HCT116 (cell line): ENCODE data around the gene MORN5. TPM values are rescaled to one million over a fixed set of nuclear protein-coding genes. Genes with fewer than 3 reads are reported as not detected.

Experiments used
- ATAC-seq: fragments of 200-7000 bp; cut with Tn5 transposase; 2 replicates; pipeline ENCODE4 v1.9.1; 2020; ENCODE audit warnings: mild to moderate bottlenecking, moderate library complexity
- BruUV-seq: library from RNA; stranded (reverse); fragments of 400-500 nt; replicated peaks from 2 replicates; lab custom pipeline; 2021; lab: Mats Ljungman, UMichigan
- CTCF ChIA-PET: fragments of 300-600 bp; sonication (Branson Sonifier 250); formaldehyde crosslinking; loops from one replicate; lab custom pipeline; 2021; ENCODE audit warnings: antibody characterized with exemption; lab: Charles Lee
- POLR2A ChIA-PET: fragments of 300-600, 350-600 bp; sonication (Branson Sonifier 250); formaldehyde crosslinking; loops from one replicate; lab custom pipeline; 2021; ENCODE audit warnings: antibody characterized with exemption; lab: Charles Lee
- RAD21 ChIA-PET, 2 experiments: fragments of 300-600 bp; sonication (Branson Sonifier 250); formaldehyde crosslinking; loops; one replicate each; lab custom pipeline; 2023; ENCODE audit warnings: low total read pairs in 2 of 2; ENCODE audit not compliant: uncharacterized antibody in 2 of 2, unreplicated experiment in 2 of 2, low non-redundant PET in 1 of 2; lab: Charles Lee
- DNase-seq: peaks from one replicate; pipeline ENCODE4 v3.0.0-alpha.2; 2010; ENCODE audit warnings: low read depth, low spot score
- H2AFZ ChIP-seq: fragments of 200-600 bp; shearing (Covaris generic), sonication (generic); 2 replicates; pipeline ENCODE4 v1.6.1; 2017; ENCODE audit warnings: low read depth, mixed run types, mixed read lengths, antibody characterized with exemption, low read length; ENCODE audit not compliant: poor library complexity, severe bottlenecking
- H3K27ac ChIP-seq: 2 replicates; pipeline ENCODE4 v1.5.1; 2012; ENCODE audit warnings: low read depth, low read length
- H3K27me3 ChIP-seq: fragments of 200-600 bp; sonication (generic); 2 replicates; pipeline ENCODE4 v1.6.1; 2016; ENCODE audit warnings: mixed run types, low read length, mixed read lengths; ENCODE audit not compliant: insufficient read depth
- H3K36me3 ChIP-seq, 2 experiments: fragments of 200-500 bp in 1 of 2; fragments of 200-600 bp in 1 of 2; sonication (Bioruptor generic) in 1 of 2; sonication (generic) in 1 of 2; 2 replicates each; pipeline versions ENCODE4 v1.5.1 to v1.6.1; 2014 to 2016; ENCODE audit warnings: low read length in 2 of 2, inconsistent platforms in 1 of 2, mixed read lengths in 1 of 2, mixed run types in 1 of 2; ENCODE audit not compliant: insufficient read depth in 2 of 2, control insufficient read depth in 1 of 2
- H3K4me1 ChIP-seq, 2 experiments: fragments of 200-600 bp in 1 of 2; sonication (generic) in 1 of 2; 2 replicates each; pipeline versions ENCODE4 v1.5.1 to v1.6.1; 2012 to 2017; ENCODE audit warnings: low read length in 2 of 2, inconsistent platforms in 1 of 2, mild to moderate bottlenecking in 1 of 2, mixed read lengths in 1 of 2, mixed run types in 1 of 2, moderate library complexity in 1 of 2; ENCODE audit not compliant: insufficient read depth in 2 of 2, control insufficient read depth in 1 of 2
- H3K4me2 ChIP-seq: fragments of 200-600 bp; sonication (generic); 2 replicates; pipeline ENCODE4 v1.6.1; 2017; ENCODE audit warnings: mixed run types, low read length, mixed read lengths
- H3K4me3 ChIP-seq, 2 experiments: fragments of 200-600 bp in 1 of 2; sonication (generic) in 1 of 2; replicated peaks in 1 of 2; 2 replicates each; pipeline ENCODE4 v1.5.1; 2011 to 2016; ENCODE audit warnings: low read length in 2 of 2, control low read depth in 1 of 2, low read depth in 1 of 2, mild to moderate bottlenecking in 1 of 2, mixed read lengths in 1 of 2, mixed run types in 1 of 2
- H3K79me2 ChIP-seq: fragments of 200-600 bp; sonication (generic); 2 replicates; pipeline ENCODE4 v1.6.1; 2017; ENCODE audit warnings: mild to moderate bottlenecking, mixed run types, low read length, moderate library complexity, mixed read lengths; ENCODE audit not compliant: insufficient read depth
- H3K9ac ChIP-seq: fragments of 200-600 bp; sonication (generic); 2 replicates; pipeline ENCODE4 v1.6.1; 2016; ENCODE audit warnings: low read length, mixed read lengths
- H3K9me2 ChIP-seq: fragments of 200-600 bp; sonication (generic), shearing (Covaris generic); 2 replicates; pipeline ENCODE4 v1.6.1; 2017; ENCODE audit warnings: mixed run types, mild to moderate bottlenecking, moderate library complexity; ENCODE audit not compliant: insufficient read depth
- H3K9me3 ChIP-seq, 2 experiments: fragments of 200-500 bp in 1 of 2; fragments of 200-600 bp in 1 of 2; sonication (Bioruptor generic) in 1 of 2; sonication (generic) in 1 of 2; 2 replicates each; pipeline ENCODE4 v1.6.1; 2014 to 2017; ENCODE audit warnings: low read length in 2 of 2, mixed read lengths in 2 of 2, inconsistent platforms in 1 of 2, low read depth in 1 of 2, mild to moderate bottlenecking in 1 of 2, mixed run types in 1 of 2, moderate library complexity in 1 of 2; ENCODE audit not compliant: control insufficient read depth in 1 of 2, insufficient read depth in 1 of 2
- H4K20me1 ChIP-seq: fragments of 200-600 bp; sonication (generic), shearing (Covaris generic); 2 replicates; pipeline ENCODE4 v1.6.1; 2017; ENCODE audit warnings: mixed run types, mild to moderate bottlenecking, moderate library complexity; ENCODE audit not compliant: insufficient read depth
- EZH2 ChIP-seq: fragments of 200-600 bp; sonication (generic); IDR thresholded peaks from 2 replicates; pipeline ENCODE4 v1.6.1; 2017; ENCODE audit warnings: antibody characterized with exemption, mixed run types
- POLR2A ChIP-seq: IDR thresholded peaks from 2 replicates; pipeline ENCODE4 v1.7.0; 2011; ENCODE audit warnings: borderline replicate concordance; ENCODE audit not compliant: insufficient read depth, insufficient read length; ENCODE audit errors: extremely low read depth
- RAD21 ChIP-seq: IDR thresholded peaks from 2 replicates; pipeline ENCODE4 v1.6.1; 2012; ENCODE audit warnings: low read depth, mild to moderate bottlenecking
- SP1 ChIP-seq: IDR thresholded peaks from 2 replicates; pipeline ENCODE4 v1.6.1; 2012; ENCODE audit warnings: low read depth
- intact Hi-C: fragments of 100-400 bp; cut with micrococcal nuclease; formaldehyde crosslinking; loops from 2 replicates; pipeline ENCODE4 v1.10.0; 2022
- total RNA-seq: library from RNA; stranded (reverse); gene quantifications from one replicate; pipeline ENCODE4 v1.2.1, GENCODE V29; 2021; ENCODE audit not compliant: unreplicated experiment
- TF ChIP-seq, protein P1 (sequence below): IDR thresholded peaks from 2 replicates; pipeline ENCODE4 v1.6.1; 2012; ENCODE audit warnings: low read depth

MORN5 gene
- total RNA-seq, 1 experiment from 2014 or later = not detected

DNA sequence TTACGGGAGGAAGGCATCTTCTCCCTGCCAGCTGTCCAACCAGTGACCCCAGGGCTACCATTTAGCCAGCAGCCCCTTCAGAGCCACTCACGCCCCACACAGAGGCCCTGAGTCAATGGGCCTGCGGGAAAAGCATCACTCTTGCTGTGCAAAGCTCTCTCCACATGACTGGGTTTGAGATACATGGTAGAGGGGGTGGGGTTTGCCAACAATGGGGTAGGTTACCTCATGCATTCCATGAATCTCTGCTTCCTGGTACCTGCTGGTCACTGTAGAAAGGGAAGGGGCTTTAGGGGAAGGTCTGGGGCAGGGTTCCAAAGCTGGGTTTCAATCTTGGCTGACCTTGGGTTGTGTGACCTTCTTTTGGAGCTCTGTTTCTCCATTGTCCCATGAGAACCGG is 43.7 kb upstream of the MORN5 start:
- no peak for ATAC-seq
- DNase-seq = no peak
- Histone ChIP-seq H3K4me2 (no peak overlapping the region), H3K9me2 (no peaks in the 10 kb centered on the region), H3K4me3 (no peak overlapping the region), H3K4me1 (no peaks in the 10 kb centered on the region), H4K20me1 (no peaks in the 10 kb centered on the region), H3K36me3 (no peaks in the 10 kb centered on the region), H3K9ac (no peak overlapping the region), H3K27ac (no peak overlapping the region), H3K27me3 (peaks cover 4% of the 10 kb centered on the region), H3K79me2 (no peaks in the 10 kb centered on the region), H2AFZ (no peak overlapping the region), H3K9me3 (no peaks in the 10 kb centered on the region)
- ChIA-PET POLR2A (no interaction called here), RAD21 (interaction anchor here in 1 of 2 experiments (1.4 kb wide), 1 partner anchor 149 kb away, joined by 3 read pairs; the partner anchor contains the start of genes MRRF and RBM18), CTCF (interaction anchor here (2.4 kb wide), 1 partner anchor 17 kb away, joined by 14 read pairs; no protein-coding TSS in a partner anchor)
- intact Hi-C loops = no loop called here
- no TSS peak for BruUV-seq
- TF ChIP-seq POLR2A (no peak), RAD21 (no peak), SP1 (no peak), EZH2 (no peak)
- TF ChIP-seq, protein P1, sequence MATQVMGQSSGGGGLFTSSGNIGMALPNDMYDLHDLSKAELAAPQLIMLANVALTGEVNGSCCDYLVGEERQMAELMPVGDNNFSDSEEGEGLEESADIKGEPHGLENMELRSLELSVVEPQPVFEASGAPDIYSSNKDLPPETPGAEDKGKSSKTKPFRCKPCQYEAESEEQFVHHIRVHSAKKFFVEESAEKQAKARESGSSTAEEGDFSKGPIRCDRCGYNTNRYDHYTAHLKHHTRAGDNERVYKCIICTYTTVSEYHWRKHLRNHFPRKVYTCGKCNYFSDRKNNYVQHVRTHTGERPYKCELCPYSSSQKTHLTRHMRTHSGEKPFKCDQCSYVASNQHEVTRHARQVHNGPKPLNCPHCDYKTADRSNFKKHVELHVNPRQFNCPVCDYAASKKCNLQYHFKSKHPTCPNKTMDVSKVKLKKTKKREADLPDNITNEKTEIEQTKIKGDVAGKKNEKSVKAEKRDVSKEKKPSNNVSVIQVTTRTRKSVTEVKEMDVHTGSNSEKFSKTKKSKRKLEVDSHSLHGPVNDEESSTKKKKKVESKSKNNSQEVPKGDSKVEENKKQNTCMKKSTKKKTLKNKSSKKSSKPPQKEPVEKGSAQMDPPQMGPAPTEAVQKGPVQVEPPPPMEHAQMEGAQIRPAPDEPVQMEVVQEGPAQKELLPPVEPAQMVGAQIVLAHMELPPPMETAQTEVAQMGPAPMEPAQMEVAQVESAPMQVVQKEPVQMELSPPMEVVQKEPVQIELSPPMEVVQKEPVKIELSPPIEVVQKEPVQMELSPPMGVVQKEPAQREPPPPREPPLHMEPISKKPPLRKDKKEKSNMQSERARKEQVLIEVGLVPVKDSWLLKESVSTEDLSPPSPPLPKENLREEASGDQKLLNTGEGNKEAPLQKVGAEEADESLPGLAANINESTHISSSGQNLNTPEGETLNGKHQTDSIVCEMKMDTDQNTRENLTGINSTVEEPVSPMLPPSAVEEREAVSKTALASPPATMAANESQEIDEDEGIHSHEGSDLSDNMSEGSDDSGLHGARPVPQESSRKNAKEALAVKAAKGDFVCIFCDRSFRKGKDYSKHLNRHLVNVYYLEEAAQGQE = no peak
